HepG2 (cell line): Measurements from ENCODE around the gene ACSS1. TPM values are rescaled to one million over a fixed set of nuclear protein-coding genes. Genes with fewer than 3 reads are reported as not detected.

Source experiments
- BCL6 ChIP-seq: IDR thresholded peaks from 2 replicates; pipeline ENCODE4 v1.6.1; 2016; ENCODE audit warnings: missing genetic modification reagents, missing compliant biosample characterization
- CBX1 ChIP-seq: IDR thresholded peaks from one replicate; pipeline ENCODE4 v1.6.1; 2016; ENCODE audit warnings: antibody characterized with exemption, low read depth
- DR1 ChIP-seq: sonication (generic); formaldehyde crosslinking; IDR thresholded peaks from 2 replicates; pipeline ENCODE4 v1.8.0; 2021; ENCODE audit warnings: mild to moderate bottlenecking, missing genetic modification reagents, inconsistent platforms
- FOSL1 ChIP-seq: sonication (generic); formaldehyde crosslinking; IDR thresholded peaks from 2 replicates; pipeline ENCODE4 v1.9.0; 2021; ENCODE audit warnings: missing genetic modification reagents, borderline replicate concordance
- FOXA3 ChIP-seq: IDR thresholded peaks from 2 replicates; pipeline ENCODE4 v1.6.1; 2016; ENCODE audit warnings: missing genetic modification reagents, missing compliant biosample characterization
- GZF1 ChIP-seq: sonication (generic); formaldehyde crosslinking; IDR thresholded peaks from 2 replicates; pipeline ENCODE4 v1.5.1; 2020; ENCODE audit warnings: mild to moderate bottlenecking, missing genetic modification reagents
- NR2F6 ChIP-seq, 2 experiments: IDR thresholded peaks; 2 replicates each; pipeline ENCODE4 v1.6.1; 2016; ENCODE audit warnings: antibody characterized with exemption in 1 of 2, mild to moderate bottlenecking in 1 of 2
- NRL ChIP-seq: sonication (generic); formaldehyde crosslinking; IDR thresholded peaks from 2 replicates; pipeline ENCODE4 v1.5.0; 2020; ENCODE audit warnings: missing genetic modification reagents, mild to moderate bottlenecking, moderate library complexity, borderline replicate concordance
- RELA ChIP-seq: sonication (generic); formaldehyde crosslinking; IDR thresholded peaks from 2 replicates; pipeline ENCODE4 v1.4.0; 2020; ENCODE audit warnings: missing genetic modification reagents
- SSRP1 ChIP-seq: IDR thresholded peaks from 2 replicates; pipeline ENCODE4 v1.6.1; 2016; ENCODE audit warnings: control low read depth
- TGIF2 ChIP-seq: IDR thresholded peaks from 2 replicates; pipeline ENCODE4 v1.6.1; 2016; ENCODE audit warnings: control low read depth, missing compliant biosample characterization
- U2AF2 ChIP-seq: fragments of 200-400 bp; formaldehyde crosslinking; IDR thresholded peaks from 2 replicates; pipeline ENCODE4 v1.6.1; 2017; ENCODE audit warnings: low read depth, mild to moderate bottlenecking, low read length
- ZFP36L2 ChIP-seq: sonication (generic); formaldehyde crosslinking; IDR thresholded peaks from 2 replicates; pipeline ENCODE4 v1.4.0; 2020; ENCODE audit warnings: missing genetic modification reagents
- ZNF703 ChIP-seq: sonication (generic); formaldehyde crosslinking; IDR thresholded peaks from 2 replicates; pipeline ENCODE4 v1.5.1; 2020; ENCODE audit warnings: missing genetic modification reagents, mild to moderate bottlenecking, moderate library complexity, borderline replicate concordance
- polyA plus RNA-seq, 8 experiments: library from polyadenylated mRNA; depleted of rRNA in 3 of 8; stranded (reverse) in 7 of 8; unstranded in 1 of 8; fragments of >200 nt; fragmentation: Illumina TruSeq in 4 of 8; extraction: Trizol in 4 of 8; gene quantifications; 2 replicates each; pipeline versions ENCODE4 v1.2.1 to v1.2.3, GENCODE V29; 2011 to 2016; ENCODE audit warnings: low read depth in 4 of 8, missing spikeins in 1 of 8, mixed read lengths in 1 of 8; ENCODE audit not compliant: insufficient read depth in 1 of 8
- total RNA-seq, 5 experiments: library from RNA; depleted of rRNA; stranded (reverse); fragments of >200 nt; fragmentation: Illumina TruSeq; extraction: Trizol; gene quantifications; 2 replicates each; pipeline ENCODE4 v1.2.3, GENCODE V29; 2016; ENCODE audit warnings: low read depth in 1 of 5
- TF ChIP-seq, protein P1 (sequence below): sonication (generic); formaldehyde crosslinking; IDR thresholded peaks from 2 replicates; pipeline ENCODE4 v1.5.0; 2020; ENCODE audit warnings: mild to moderate bottlenecking, missing genetic modification reagents, borderline replicate concordance
- TF ChIP-seq, protein P2 (sequence below): IDR thresholded peaks from 2 replicates; pipeline ENCODE4 v1.6.1; 2018; ENCODE audit warnings: missing genetic modification reagents
- TF ChIP-seq, protein P3 (sequence below): sonication (generic); formaldehyde crosslinking; IDR thresholded peaks from 2 replicates; pipeline ENCODE4 v1.5.1; 2020; ENCODE audit warnings: mild to moderate bottlenecking, missing genetic modification reagents, moderate library complexity
- TF ChIP-seq, protein P4 (sequence below): sonication (generic); formaldehyde crosslinking; IDR thresholded peaks from 2 replicates; pipeline ENCODE4 v1.5.1; 2020; ENCODE audit warnings: missing genetic modification reagents, mild to moderate bottlenecking, borderline replicate concordance
- TF ChIP-seq, protein P5 (sequence below): sonication (generic); formaldehyde crosslinking; IDR thresholded peaks from 2 replicates; pipeline ENCODE4 v1.8.1; 2023; ENCODE audit warnings: mild to moderate bottlenecking, inconsistent platforms, moderate library complexity, missing genetic modification reagents, borderline replicate concordance

ACSS1 gene
- total and polyA plus RNA-seq, 2 of the 13 experiments (the other 11 are each of a cell fraction or from before 2014, with no cell fraction given): 15.2 to 41.6 TPM

DNA sequence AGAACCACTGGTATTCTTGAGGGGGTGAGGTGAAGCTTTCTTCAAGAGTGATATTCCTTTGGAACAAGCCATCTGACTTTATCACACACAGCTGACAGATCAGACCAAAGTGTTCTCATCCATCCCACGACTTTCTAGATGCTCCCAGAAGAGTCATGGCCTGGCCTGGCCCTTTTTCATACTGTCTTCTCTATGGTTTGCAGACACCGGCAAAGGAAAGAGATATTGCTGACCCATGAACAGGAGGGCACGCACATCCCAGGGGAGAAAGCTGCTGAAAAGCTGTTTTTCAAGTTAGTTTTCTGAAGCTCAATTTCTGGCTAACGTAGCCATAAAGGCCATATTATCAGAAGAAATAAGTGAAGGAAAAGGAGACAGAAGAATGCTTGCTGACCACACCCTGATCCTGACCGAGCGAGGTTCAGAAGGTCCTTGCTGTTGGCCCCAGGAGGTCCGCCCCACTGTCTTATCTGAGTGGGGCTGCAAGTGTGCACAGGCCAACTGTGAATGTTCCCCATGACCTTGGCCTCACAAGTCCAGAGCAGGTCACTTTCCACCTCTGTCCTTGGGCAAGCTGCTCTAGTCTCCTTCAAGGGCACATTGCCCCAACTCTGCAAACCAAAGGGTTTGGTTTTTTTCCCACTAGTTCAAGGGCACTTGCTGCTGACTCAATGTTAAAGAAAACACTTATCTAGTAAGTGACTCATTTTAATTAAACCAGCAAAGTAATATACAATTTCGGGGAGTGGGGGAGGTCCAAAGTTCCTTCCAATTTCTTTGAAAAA lies 2.0 kb downstream of the ACSS1 start (continued):
- TF ChIP-seq, protein P1, sequence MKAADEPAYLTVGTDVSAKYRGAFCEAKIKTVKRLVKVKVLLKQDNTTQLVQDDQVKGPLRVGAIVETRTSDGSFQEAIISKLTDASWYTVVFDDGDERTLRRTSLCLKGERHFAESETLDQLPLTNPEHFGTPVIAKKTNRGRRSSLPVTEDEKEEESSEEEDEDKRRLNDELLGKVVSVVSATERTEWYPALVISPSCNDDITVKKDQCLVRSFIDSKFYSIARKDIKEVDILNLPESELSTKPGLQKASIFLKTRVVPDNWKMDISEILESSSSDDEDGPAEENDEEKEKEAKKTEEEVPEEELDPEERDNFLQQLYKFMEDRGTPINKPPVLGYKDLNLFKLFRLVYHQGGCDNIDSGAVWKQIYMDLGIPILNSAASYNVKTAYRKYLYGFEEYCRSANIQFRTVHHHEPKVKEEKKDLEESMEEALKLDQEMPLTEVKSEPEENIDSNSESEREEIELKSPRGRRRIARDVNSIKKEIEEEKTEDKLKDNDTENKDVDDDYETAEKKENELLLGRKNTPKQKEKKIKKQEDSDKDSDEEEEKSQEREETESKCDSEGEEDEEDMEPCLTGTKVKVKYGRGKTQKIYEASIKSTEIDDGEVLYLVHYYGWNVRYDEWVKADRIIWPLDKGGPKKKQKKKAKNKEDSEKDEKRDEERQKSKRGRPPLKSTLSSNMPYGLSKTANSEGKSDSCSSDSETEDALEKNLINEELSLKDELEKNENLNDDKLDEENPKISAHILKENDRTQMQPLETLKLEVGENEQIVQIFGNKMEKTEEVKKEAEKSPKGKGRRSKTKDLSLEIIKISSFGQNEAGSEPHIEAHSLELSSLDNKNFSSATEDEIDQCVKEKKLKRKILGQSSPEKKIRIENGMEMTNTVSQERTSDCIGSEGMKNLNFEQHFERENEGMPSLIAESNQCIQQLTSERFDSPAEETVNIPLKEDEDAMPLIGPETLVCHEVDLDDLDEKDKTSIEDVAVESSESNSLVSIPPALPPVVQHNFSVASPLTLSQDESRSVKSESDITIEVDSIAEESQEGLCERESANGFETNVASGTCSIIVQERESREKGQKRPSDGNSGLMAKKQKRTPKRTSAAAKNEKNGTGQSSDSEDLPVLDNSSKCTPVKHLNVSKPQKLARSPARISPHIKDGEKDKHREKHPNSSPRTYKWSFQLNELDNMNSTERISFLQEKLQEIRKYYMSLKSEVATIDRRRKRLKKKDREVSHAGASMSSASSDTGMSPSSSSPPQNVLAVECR: no peak
- TF ChIP-seq SSRP1 (CRISPR knock-in tag): no peak
- TF ChIP-seq ZFP36L2 (CRISPR knock-in tag): no peak
- peak; percentile 37; the same call in 1 of the 2 replicates for TF ChIP-seq BCL6 (CRISPR knock-in tag)
- TF ChIP-seq, protein P2, sequence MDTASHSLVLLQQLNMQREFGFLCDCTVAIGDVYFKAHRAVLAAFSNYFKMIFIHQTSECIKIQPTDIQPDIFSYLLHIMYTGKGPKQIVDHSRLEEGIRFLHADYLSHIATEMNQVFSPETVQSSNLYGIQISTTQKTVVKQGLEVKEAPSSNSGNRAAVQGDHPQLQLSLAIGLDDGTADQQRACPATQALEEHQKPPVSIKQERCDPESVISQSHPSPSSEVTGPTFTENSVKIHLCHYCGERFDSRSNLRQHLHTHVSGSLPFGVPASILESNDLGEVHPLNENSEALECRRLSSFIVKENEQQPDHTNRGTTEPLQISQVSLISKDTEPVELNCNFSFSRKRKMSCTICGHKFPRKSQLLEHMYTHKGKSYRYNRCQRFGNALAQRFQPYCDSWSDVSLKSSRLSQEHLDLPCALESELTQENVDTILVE (CRISPR knock-in tag): no peak
- TF ChIP-seq, protein P3, sequence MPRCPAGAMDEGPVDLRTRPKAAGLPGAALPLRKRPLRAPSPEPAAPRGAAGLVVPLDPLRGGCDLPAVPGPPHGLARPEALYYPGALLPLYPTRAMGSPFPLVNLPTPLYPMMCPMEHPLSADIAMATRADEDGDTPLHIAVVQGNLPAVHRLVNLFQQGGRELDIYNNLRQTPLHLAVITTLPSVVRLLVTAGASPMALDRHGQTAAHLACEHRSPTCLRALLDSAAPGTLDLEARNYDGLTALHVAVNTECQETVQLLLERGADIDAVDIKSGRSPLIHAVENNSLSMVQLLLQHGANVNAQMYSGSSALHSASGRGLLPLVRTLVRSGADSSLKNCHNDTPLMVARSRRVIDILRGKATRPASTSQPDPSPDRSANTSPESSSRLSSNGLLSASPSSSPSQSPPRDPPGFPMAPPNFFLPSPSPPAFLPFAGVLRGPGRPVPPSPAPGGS: no peak
- no peak for TF ChIP-seq FOSL1
- TF ChIP-seq FOXA3 (CRISPR knock-in tag): no peak
- no peak for TF ChIP-seq U2AF2
- TF ChIP-seq, protein P4, sequence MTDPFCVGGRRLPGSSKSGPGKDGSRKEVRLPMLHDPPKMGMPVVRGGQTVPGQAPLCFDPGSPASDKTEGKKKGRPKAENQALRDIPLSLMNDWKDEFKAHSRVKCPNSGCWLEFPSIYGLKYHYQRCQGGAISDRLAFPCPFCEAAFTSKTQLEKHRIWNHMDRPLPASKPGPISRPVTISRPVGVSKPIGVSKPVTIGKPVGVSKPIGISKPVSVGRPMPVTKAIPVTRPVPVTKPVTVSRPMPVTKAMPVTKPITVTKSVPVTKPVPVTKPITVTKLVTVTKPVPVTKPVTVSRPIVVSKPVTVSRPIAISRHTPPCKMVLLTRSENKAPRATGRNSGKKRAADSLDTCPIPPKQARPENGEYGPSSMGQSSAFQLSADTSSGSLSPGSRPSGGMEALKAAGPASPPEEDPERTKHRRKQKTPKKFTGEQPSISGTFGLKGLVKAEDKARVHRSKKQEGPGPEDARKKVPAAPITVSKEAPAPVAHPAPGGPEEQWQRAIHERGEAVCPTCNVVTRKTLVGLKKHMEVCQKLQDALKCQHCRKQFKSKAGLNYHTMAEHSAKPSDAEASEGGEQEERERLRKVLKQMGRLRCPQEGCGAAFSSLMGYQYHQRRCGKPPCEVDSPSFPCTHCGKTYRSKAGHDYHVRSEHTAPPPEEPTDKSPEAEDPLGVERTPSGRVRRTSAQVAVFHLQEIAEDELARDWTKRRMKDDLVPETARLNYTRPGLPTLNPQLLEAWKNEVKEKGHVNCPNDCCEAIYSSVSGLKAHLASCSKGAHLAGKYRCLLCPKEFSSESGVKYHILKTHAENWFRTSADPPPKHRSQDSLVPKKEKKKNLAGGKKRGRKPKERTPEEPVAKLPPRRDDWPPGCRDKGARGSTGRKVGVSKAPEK (CRISPR knock-in tag): no peak; the same call in 1 of the 2 replicates
- 0 out of 2 replicates have a peak, but pooled peaks have one; percentile 37 for TF ChIP-seq NRL (CRISPR knock-in tag)
- TF ChIP-seq GZF1 (CRISPR knock-in tag): no peak
- 0 out of 2 replicates have a peak, but pooled peaks have one; percentile 5 for TF ChIP-seq TGIF2 (CRISPR knock-in tag)
- TF ChIP-seq ZNF703 (CRISPR knock-in tag): no peak
- no peak for TF ChIP-seq CBX1
- TF ChIP-seq NR2F6 (IDR thresholded peaks at IDR 0.05): peak; percentile 61
- peak; percentile 68 for TF ChIP-seq NR2F6 (CRISPR knock-in tag; IDR thresholded peaks at IDR 0.05)
- TF ChIP-seq RELA (CRISPR knock-in tag): no peak
- no peak for TF ChIP-seq DR1 (CRISPR knock-in tag)
- TF ChIP-seq, protein P5, sequence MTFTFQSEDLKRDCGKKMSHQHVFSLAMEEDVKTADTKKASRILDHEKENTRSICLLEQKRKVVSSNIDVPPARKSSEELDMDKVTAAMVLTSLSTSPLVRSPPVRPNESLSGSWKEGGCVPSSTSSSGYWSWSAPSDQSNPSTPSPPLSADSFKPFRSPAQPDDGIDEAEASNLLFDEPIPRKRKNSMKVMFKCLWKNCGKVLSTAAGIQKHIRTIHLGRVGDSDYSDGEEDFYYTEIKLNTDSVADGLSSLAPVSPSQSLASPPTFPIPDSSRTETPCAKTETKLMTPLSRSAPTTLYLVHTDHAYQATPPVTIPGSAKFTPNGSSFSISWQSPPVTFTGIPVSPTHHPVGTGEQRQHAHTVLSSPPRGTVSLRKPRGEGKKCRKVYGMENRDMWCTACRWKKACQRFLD (CRISPR knock-in tag): no peak
